Right atrium auricular region (tissue), 2 donors: ENCODE measurements around the gene SLC12A8. TPM values are rescaled to one million over a fixed set of nuclear protein-coding genes. Genes with fewer than 3 reads are reported as not detected.

ENCODE experiments used
- DNase-seq: peaks from one replicate; pipeline ENCODE4 v3.0.0-alpha.2; 2019; ENCODE audit warnings: low spot score
- H3K27ac ChIP-seq, 2 donors: fragments of 200-600 bp; sonication (generic); 1 replicate in 1 of 2; 2 replicates in 1 of 2; pipeline ENCODE4 v1.5.1; 2016 to 2019
- H3K27me3 ChIP-seq, 2 donors: fragments of 200-600 bp; sonication (generic); one replicate each; pipeline versions ENCODE4 v1.5.1 to v1.6.0; 2017 to 2019
- H3K36me3 ChIP-seq: fragments of 200-600 bp; sonication (generic); one replicate; pipeline ENCODE4 v1.5.1; 2016
- H3K4me1 ChIP-seq, 2 donors: fragments of 200-600 bp; sonication (generic); one replicate each; pipeline versions ENCODE4 v1.5.1 to v1.6.0; 2017 to 2019
- H3K4me3 ChIP-seq, 2 donors: fragments of 200-600 bp; sonication (generic); 1 replicate in 1 of 2; 2 replicates in 1 of 2; pipeline ENCODE4 v1.5.1; 2017 to 2019; ENCODE audit warnings: mild to moderate bottlenecking in 1 of 2, moderate library complexity in 1 of 2
- H3K9me3 ChIP-seq, 2 donors: fragments of 200-600 bp; sonication (generic); one replicate each; pipeline ENCODE4 v1.5.1; 2019
- total RNA-seq, 2 donors: library from RNA; depleted of rRNA; stranded (reverse); fragments of >200 nt; gene quantifications; one replicate each; pipeline ENCODE4 v1.1.0, GENCODE V29; 2016
- TF ChIP-seq, protein P1 (sequence below), 2 donors: fragments of 200-600 bp; sonication (generic); IDR thresholded peaks; one replicate each; pipeline ENCODE4 v1.5.1; 2019; ENCODE audit warnings: antibody characterized with exemption in 2 of 2

Gene SLC12A8
- total RNA-seq, 2 donors from 2014 or later, result 1.1 to 1.9 TPM

- DNase-seq, result no peak
- TF ChIP-seq, protein P1, sequence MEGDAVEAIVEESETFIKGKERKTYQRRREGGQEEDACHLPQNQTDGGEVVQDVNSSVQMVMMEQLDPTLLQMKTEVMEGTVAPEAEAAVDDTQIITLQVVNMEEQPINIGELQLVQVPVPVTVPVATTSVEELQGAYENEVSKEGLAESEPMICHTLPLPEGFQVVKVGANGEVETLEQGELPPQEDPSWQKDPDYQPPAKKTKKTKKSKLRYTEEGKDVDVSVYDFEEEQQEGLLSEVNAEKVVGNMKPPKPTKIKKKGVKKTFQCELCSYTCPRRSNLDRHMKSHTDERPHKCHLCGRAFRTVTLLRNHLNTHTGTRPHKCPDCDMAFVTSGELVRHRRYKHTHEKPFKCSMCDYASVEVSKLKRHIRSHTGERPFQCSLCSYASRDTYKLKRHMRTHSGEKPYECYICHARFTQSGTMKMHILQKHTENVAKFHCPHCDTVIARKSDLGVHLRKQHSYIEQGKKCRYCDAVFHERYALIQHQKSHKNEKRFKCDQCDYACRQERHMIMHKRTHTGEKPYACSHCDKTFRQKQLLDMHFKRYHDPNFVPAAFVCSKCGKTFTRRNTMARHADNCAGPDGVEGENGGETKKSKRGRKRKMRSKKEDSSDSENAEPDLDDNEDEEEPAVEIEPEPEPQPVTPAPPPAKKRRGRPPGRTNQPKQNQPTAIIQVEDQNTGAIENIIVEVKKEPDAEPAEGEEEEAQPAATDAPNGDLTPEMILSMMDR (IDR thresholded peaks at IDR 0.05), result no peak
- peaks cover 5 to 7% of the 10 kb centered on the region in 2 donors for H3K27me3 ChIP-seq
- H3K9me3 ChIP-seq, result no peaks in the 10 kb centered on the region
- H3K27ac ChIP-seq, result no peak overlapping the region
- H3K4me3 ChIP-seq, result no peak overlapping the region
- H3K4me1 ChIP-seq, result peaks cover 0 to 16% of the 10 kb centered on the region in 2 donors
- no peaks in the 10 kb centered on the region for H3K36me3 ChIP-seq
Observed at GRCh38 chr3:125213946-125214542, 1.5 kb upstream of the SLC12A8 start.

GRCh38 chr3:125213364-125213755 lies 812 bp upstream of the SLC12A8 start:
- TF ChIP-seq, protein P1 (IDR thresholded peaks at IDR 0.05), result no peak
- peaks cover 5 to 7% of the 10 kb centered on the region in 2 donors for H3K27me3 ChIP-seq
- H3K27ac ChIP-seq, result no peak overlapping the region
- peaks cover 0 to 16% of the 10 kb centered on the region in 2 donors for H3K4me1 ChIP-seq
- no peak for DNase-seq
- no peaks in the 10 kb centered on the region for H3K9me3 ChIP-seq
- no peak overlapping the region for H3K4me3 ChIP-seq
- H3K36me3 ChIP-seq, result no peaks in the 10 kb centered on the region

- TF ChIP-seq, protein P1 (IDR thresholded peaks at IDR 0.05), result no peak
- peak overlapping the region; percentile 49 to 58 for H3K4me3 ChIP-seq
- no peak overlapping the region for H3K27ac ChIP-seq
- peaks cover 5 to 7% of the 10 kb centered on the region in 2 donors for H3K27me3 ChIP-seq
- no peak for DNase-seq
- H3K4me1 ChIP-seq, result peaks cover 0 to 16% of the 10 kb centered on the region in 2 donors
- H3K9me3 ChIP-seq, result no peaks in the 10 kb centered on the region
- no peaks in the 10 kb centered on the region for H3K36me3 ChIP-seq
Observed at GRCh38 chr3:125212091-125212508, 448 bp downstream of the SLC12A8 start.

- peaks cover 5 to 7% of the 10 kb centered on the region in 2 donors for H3K27me3 ChIP-seq
- TF ChIP-seq, protein P1 (IDR thresholded peaks at IDR 0.05), result no peak
- no peak for DNase-seq
- H3K36me3 ChIP-seq, result no peaks in the 10 kb centered on the region
- H3K4me1 ChIP-seq, result peaks cover 0 to 16% of the 10 kb centered on the region in 2 donors
- H3K9me3 ChIP-seq, result no peaks in the 10 kb centered on the region
- H3K4me3 ChIP-seq, result peak overlapping the region in 1 of 2 donors; percentile 58
- H3K27ac ChIP-seq, result no peak overlapping the region
Observed at GRCh38 chr3:125211523-125212090, 941 bp downstream of the SLC12A8 start.

DNA sequence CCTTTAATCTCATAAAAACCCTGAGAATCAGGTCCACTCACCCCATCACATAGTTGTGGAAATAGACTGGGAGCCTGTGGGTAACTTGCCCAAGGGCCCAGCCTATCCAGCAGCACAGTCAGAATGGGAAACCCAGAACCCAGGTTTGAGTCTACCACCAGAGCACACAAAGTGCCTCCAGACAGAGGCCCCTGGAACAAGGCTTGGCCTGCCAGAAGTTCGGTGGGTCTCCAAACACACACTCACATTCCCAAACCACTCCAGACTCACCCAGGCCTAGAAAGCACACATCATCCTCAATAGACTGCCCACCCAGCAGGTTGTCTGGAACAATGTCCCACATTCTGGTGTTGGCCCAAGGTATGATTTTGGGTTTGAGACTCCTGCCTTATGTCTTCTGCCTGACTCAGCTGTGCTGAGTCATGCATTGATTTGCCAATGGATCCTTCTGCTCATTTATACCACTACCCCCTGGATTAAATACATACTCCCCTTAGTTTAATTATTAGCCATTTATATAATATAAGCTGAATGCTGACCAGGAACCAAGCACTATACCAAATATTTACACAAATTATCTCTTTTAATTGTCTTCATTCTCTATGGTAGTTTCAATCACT lies 4.5 kb downstream of the SLC12A8 start:
- H3K4me3 ChIP-seq, result no peak overlapping the region

More for the DNA sequence above, 4.5 kb downstream of the SLC12A8 start:
- no peak for DNase-seq
- Histone ChIP-seq H3K9me3 (no peaks in the 10 kb centered on the region), H3K27ac (no peak overlapping the region), H3K36me3 (no peaks in the 10 kb centered on the region), H3K4me1 (peaks cover 0 to 14% of the 10 kb centered on the region in 2 donors), H3K27me3 (peaks cover 1 to 7% of the 10 kb centered on the region in 2 donors)
- TF ChIP-seq, protein P1 (IDR thresholded peaks at IDR 0.05), result no peak
